ENCODE measurements around the gene CTNS. TPM values are rescaled to one million over a fixed set of nuclear protein-coding genes. Genes with fewer than 3 reads are reported as not detected.
"Not testable (repeated sequence)": the region's sequence is repeated elsewhere in the genome, so short reads cannot be mapped to it uniquely, and the experiment has no call there.

The CTNS gene
- total and polyA plus RNA-seq, 7 experiments from 2014 or later: 4.7 to 15.2 (median 8.8) TPM

GRCh38 chr17:3702041-3702539 lies 65.5 kb downstream of the CTNS start:
- intact Hi-C loops (cut with micrococcal nuclease); DNase-seq; H3K27me3 Mint-ChIP-seq; H3K27ac ChIP-seq (ENCODE audit: low read depth, low read length); ATAC-seq; H3K9me3 ChIP-seq (ENCODE audit: control insufficient read depth in 2 of 3, low read length in 3 of 3); H3K9me3 Mint-ChIP-seq; H3K4me1 Mint-ChIP-seq; POLR2A ChIA-PET; H3K4me1 ChIP-seq (ENCODE audit: control insufficient read depth in 2 of 2, insufficient read depth in 2 of 2, low read length in 2 of 2); H3K36me3 ChIP-seq (ENCODE audit: control insufficient read depth in 2 of 3, insufficient read depth in 3 of 3, low read length in 3 of 3); H3K4me3 Mint-ChIP-seq; H3K27me3 ChIP-seq (ENCODE audit: control insufficient read depth in 2 of 2, insufficient read depth in 2 of 2, low read length in 2 of 2); H3K4me3 ChIP-seq (ENCODE audit: low read length); CTCF ChIA-PET: not testable (repeated sequence)
- H3K36me3 Mint-ChIP-seq: peaks cover 0 to 42% (median 0%) of the 10 kb centered on the region in 5 donors
- H3K27ac Mint-ChIP-seq: peak overlapping the region in 3 of 9 donors; percentile 56 to 83 (median 78)

GRCh38 chr17:3704931-3705717 lies 68.6 kb downstream of the CTNS start:
- H3K27ac Mint-ChIP-seq: peak overlapping the region in 1 of 9 donors; percentile 69
- ATAC-seq: no peak

GRCh38 chr17:3705718-3705984 lies 69.1 kb downstream of the CTNS start:
- POLR2A ChIA-PET; H3K9me3 Mint-ChIP-seq; H3K36me3 ChIP-seq (ENCODE audit: control insufficient read depth in 2 of 3, insufficient read depth in 3 of 3, low read length in 3 of 3); DNase-seq; intact Hi-C loops (cut with micrococcal nuclease); H3K4me3 Mint-ChIP-seq; H3K4me3 ChIP-seq (ENCODE audit: low read length); H3K9me3 ChIP-seq (ENCODE audit: control insufficient read depth in 2 of 3, low read length in 3 of 3); CTCF ChIA-PET; ATAC-seq; H3K27me3 Mint-ChIP-seq; H3K27ac ChIP-seq (ENCODE audit: low read depth, low read length); H3K4me1 ChIP-seq (ENCODE audit: control insufficient read depth in 2 of 2, insufficient read depth in 2 of 2, low read length in 2 of 2); H3K27me3 ChIP-seq (ENCODE audit: control insufficient read depth in 2 of 2, insufficient read depth in 2 of 2, low read length in 2 of 2); H3K27ac Mint-ChIP-seq: not testable (repeated sequence)
- Mint-ChIP-seq H3K36me3 (peaks cover 0 to 40% (median 0%) of the 10 kb centered on the region in 5 donors), H3K4me1 (peaks cover 0 to 31% (median 10%) of the 10 kb centered on the region in 7 donors)

More at GRCh38 chr17:3704931-3705717, 68.6 kb downstream of the CTNS start:
- Mint-ChIP-seq H3K36me3 (peaks cover 0 to 42% (median 0%) of the 10 kb centered on the region in 5 donors), H3K4me1 (peaks cover 0 to 29% (median 7%) of the 10 kb centered on the region in 7 donors), H3K4me3 (no peak overlapping the region), H3K27me3 (no peaks in the 10 kb centered on the region), H3K9me3 (peaks cover 0 to 7% (median 0%) of the 10 kb centered on the region in 11 donors)
- Histone ChIP-seq H3K9me3 (ENCODE audit: control insufficient read depth in 2 of 3, low read length in 3 of 3) (no peaks in the 10 kb centered on the region), H3K4me1 (ENCODE audit: control insufficient read depth in 2 of 2, insufficient read depth in 2 of 2, low read length in 2 of 2) (no peaks in the 10 kb centered on the region), H3K27ac (ENCODE audit: low read depth, low read length) (no peak overlapping the region), H3K36me3 (ENCODE audit: control insufficient read depth in 2 of 3, insufficient read depth in 3 of 3, low read length in 3 of 3) (no peaks in the 10 kb centered on the region), H3K4me3 (ENCODE audit: low read length) (no peak overlapping the region), H3K27me3 (ENCODE audit: control insufficient read depth in 2 of 2, insufficient read depth in 2 of 2, low read length in 2 of 2) (no peaks in the 10 kb centered on the region)
- intact Hi-C loops (cut with micrococcal nuclease): no loop called here
- ChIA-PET CTCF (no interaction called here), POLR2A (no interaction called here)
- no peak for DNase-seq

- Histone ChIP-seq H3K4me1 (ENCODE audit: control insufficient read depth in 2 of 2, insufficient read depth in 2 of 2, low read length in 2 of 2) (peaks cover 21 to 24% of the 10 kb centered on the region in 2 donors), H3K27ac (ENCODE audit: low read depth, low read length) (no peak overlapping the region), H3K9me3 (ENCODE audit: control insufficient read depth in 2 of 3, low read length in 3 of 3) (no peaks in the 10 kb centered on the region), H3K27me3 (ENCODE audit: control insufficient read depth in 2 of 2, insufficient read depth in 2 of 2, low read length in 2 of 2) (no peaks in the 10 kb centered on the region), H3K36me3 (ENCODE audit: control insufficient read depth in 2 of 3, insufficient read depth in 3 of 3, low read length in 3 of 3) (no peaks in the 10 kb centered on the region), H3K4me3 (ENCODE audit: low read length) (no peak overlapping the region)
- Mint-ChIP-seq H3K27ac (peak overlapping the region in 5 of 9 donors; percentile 3 to 70 (median 38)), H3K36me3 (peaks cover 0 to 42% (median 3%) of the 10 kb centered on the region in 5 donors), H3K4me3 (peak overlapping the region in 1 of 10 donors; percentile 38), H3K9me3 (no peaks in the 10 kb centered on the region), H3K4me1 (peaks cover 13 to 49% (median 35%) of the 10 kb centered on the region in 7 donors), H3K27me3 (no peaks in the 10 kb centered on the region)
- ATAC-seq (no peak), DNase-seq (no peak)
- CTCF ChIA-PET: interaction anchor here (0.6 to 0.7 kb wide), 2 partner anchors 13 to 63 kb away, joined by 3 read pairs; no protein-coding TSS in a partner anchor
- intact Hi-C loops (cut with micrococcal nuclease): no loop called here
- POLR2A ChIA-PET: interaction anchor here (1.1 kb wide), 1 partner anchor 13 kb away, joined by 3 read pairs; no protein-coding TSS in a partner anchor
These were observed 71.8 kb downstream of the CTNS start for GRCh38 chr17:3708366-3708765.

GRCh38 chr17:3710951-3711383 lies 74.4 kb downstream of the CTNS start:
- Histone ChIP-seq H3K27me3 (ENCODE audit: control insufficient read depth in 2 of 2, insufficient read depth in 2 of 2, low read length in 2 of 2) (no peaks in the 10 kb centered on the region), H3K27ac (ENCODE audit: low read depth, low read length) (peak overlapping the region; percentile 40), H3K9me3 (ENCODE audit: control insufficient read depth in 2 of 3, low read length in 3 of 3) (no peaks in the 10 kb centered on the region), H3K36me3 (ENCODE audit: control insufficient read depth in 2 of 3, insufficient read depth in 3 of 3, low read length in 3 of 3) (peaks cover 0 to 17% (median 7%) of the 10 kb centered on the region in 3 experiments), H3K4me3 (ENCODE audit: low read length) (peak overlapping the region; percentile 5), H3K4me1 (ENCODE audit: control insufficient read depth in 2 of 2, insufficient read depth in 2 of 2, low read length in 2 of 2) (peaks cover 21 to 24% of the 10 kb centered on the region in 2 donors)
- peaks cover 19 to 66% (median 38%) of the 10 kb centered on the region in 7 donors for H3K4me1 Mint-ChIP-seq
- intact Hi-C loops (cut with micrococcal nuclease): loop anchor here (1.0 to 2.0 kb wide), 6 partner anchors 12 to 54 kb away; partner anchors contain the start of genes HASPIN (in 2 of the 2), P2RX5 (in 2 of the 2), EMC6 (in 1 of the 2) and TAX1BP3 (in 1 of the 2)
- H3K4me3 Mint-ChIP-seq: peak overlapping the region in 9 of 10 donors; percentile 21 to 80 (median 71)
- H3K36me3 Mint-ChIP-seq: peaks cover 5 to 45% (median 9%) of the 10 kb centered on the region in 5 donors
- DNase-seq (peak in 8 of 9 donors; percentile 70 to 87 (median 82)), ATAC-seq (peak; percentile 99)
- ChIA-PET POLR2A (interaction anchor here (0.6 to 2.9 kb wide), 11 partner anchors 10 to 1373 kb away, joined by 3 to 25 read pairs (median 5); partner anchors contain the start of genes HASPIN and P2RX5), CTCF (interaction anchor here (0.5 to 2.0 kb wide), 3 partner anchors 27 to 61 kb away, joined by 3 to 5 read pairs (median 3); no protein-coding TSS in a partner anchor)
- H3K9me3 Mint-ChIP-seq: no peaks in the 10 kb centered on the region
- no peaks in the 10 kb centered on the region for H3K27me3 Mint-ChIP-seq
- peak overlapping the region; percentile 63 to 95 (median 89) for H3K27ac Mint-ChIP-seq

Measured in naive thymus-derived CD4-positive, alpha-beta T cell (primary cell).